T-helper 9 cell (primary cell): ENCODE results near the gene MDM2.

ENCODE experiments used
- DNase-seq: peaks from one replicate; pipeline ENCODE4 v3.0.0-alpha.2; 2020
- total RNA-seq, 2 donors: gene quantifications; one replicate each; lab custom pipeline; 2026; lab: John Stamatoyannopoulos, UW

Gene MDM2
- total RNA-seq: 103 to 146 reads per million in 2 donors

DNA sequence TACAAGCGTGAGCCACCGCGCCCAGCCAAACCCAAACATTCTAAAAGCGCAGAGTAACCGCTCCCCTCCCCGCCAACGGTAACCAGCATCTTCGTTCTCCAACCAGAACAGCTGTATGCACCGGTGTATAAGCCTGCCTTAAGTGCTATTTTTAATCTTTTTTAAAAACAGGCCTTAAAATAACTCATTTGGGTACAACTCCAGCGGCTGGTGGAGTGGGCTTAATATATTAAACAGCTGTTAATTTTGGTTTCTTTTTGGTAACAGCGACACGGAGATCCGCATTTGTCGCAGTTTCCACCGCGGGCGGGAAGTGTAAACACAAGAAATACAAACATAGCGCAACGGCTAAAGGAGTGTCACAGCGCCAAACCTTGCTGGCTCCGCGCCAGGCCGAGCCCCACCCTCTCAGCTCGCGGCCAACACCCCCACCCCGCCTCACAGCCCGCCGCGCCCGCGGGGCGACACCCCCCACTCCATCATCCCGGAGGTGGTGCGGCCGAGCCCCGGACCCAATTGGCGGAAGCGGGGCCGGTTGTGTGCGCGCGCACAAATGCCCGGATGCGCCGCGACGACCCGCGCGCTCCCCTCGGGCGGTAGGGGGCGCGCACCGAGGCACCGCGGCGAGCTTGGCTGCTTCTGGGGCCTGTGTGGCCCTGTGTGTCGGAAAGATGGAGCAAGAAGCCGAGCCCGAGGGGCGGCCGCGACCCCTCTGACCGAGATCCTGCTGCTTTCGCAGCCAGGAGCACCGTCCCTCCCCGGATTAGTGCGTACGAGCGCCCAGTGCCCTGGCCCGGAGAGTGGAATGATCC, at the start of gene MDM2:
MDM2 (plus strand) TSS at position 602 of the 812 bp plus-strand sequence. CDS start 301 bp downstream, outside the sequence.
- peak; percentile 98 for DNase-seq

DNA sequence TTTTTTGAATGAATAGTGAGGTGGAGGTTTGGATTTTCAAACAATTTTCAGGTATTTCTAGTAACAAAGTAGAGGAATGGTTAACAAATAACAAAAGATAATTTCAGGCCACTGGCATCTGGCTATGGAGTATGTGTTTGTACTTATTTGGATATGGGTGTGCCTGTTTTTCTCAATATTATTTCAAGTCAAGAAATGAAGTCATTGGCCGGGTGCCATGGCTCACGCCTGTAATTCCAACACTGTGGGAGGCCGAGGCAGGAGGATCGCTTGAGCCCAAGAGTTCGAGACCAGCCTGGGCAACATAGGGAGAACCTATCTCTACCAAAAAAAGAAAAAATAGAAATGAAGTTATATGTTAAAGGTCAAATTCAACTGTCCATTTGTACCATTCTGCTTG, 48.1 kb upstream of the MDM2 start:
- no peak for DNase-seq

DNA sequence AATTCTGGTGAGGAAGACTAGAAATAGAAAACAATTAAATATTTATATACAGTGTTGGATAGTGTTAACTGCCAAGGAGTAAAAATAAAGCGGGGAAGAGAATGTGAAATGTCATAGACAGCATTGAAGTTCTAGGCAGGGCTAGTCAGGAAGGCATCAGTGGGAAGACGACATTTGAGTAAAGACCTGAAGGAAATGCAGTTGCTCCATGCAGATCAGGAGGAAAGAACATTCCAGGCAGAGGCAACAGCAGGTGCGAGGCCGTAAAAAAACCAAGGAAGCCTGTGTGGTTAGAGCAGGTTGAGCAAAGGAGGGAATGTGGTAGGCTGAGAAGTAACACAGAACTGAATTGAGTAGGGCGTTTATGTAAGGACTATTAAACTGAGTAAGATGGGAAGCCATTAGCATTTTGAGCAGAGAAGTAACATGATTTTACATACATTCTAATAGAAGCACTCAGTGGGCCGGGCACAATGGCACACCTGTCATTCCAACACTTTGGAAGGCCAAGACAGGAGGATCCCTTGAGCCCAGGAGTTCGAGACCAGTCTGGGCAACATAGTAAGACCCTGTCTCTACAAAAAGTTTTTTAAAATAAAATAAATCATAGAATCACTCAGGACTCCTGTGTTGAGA, 47.1 kb upstream of the MDM2 start:
- no peak for DNase-seq

DNA sequence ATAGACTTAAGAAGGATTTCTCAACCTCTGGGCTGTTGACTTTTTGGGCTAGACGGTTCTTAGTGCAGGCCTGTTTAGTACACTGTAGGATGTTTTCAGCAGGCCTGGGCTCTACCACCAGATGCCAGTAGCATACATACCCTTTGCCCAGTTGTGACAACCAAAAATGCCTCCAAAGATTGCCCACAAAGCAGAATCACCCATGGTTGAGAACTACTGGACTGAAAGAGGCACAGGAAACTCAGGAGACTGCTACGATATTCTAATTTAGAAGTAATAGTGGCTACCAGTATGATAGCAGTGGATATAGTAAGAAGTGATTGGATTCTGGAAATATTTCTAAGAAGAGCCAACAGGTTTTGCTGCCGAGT, 46.5 kb upstream of the MDM2 start:
- DNase-seq: no peak

DNA sequence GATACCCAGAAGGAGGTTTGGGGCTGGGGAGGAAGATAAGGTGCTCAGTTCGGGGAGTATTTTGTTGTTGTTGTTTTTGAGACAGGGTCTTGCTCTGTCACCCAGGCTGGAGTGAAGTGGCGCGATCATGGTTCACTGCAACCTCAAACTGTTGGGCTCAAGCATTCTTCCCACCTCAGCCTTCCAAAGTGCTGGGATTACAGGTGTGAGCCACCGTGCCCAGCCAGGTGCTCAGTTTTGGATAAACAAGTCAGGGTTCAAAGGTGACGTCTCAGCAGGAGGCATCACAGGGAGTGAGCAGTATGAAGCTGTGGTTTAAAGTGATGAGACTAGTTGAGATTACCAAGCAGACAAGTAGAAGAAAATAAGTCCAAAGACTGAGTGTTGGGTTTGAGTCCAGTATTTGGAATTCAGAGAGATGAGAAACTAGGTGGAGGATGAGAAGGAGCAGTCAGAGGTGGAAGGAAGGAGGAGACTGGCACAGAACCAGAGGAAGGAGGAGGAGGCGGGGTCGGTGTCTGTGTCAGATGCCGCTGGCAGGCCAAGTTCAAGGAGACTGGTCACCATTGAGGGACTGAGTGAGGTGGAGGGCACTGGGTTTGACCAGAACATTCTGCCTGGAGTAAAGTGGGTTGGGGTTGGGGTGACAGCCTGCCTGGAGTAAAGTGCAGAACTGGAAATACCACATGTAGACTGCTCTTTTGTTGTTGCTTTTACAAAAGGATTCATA, 45.9 kb upstream of the MDM2 start:
- DNase-seq: no peak

DNA sequence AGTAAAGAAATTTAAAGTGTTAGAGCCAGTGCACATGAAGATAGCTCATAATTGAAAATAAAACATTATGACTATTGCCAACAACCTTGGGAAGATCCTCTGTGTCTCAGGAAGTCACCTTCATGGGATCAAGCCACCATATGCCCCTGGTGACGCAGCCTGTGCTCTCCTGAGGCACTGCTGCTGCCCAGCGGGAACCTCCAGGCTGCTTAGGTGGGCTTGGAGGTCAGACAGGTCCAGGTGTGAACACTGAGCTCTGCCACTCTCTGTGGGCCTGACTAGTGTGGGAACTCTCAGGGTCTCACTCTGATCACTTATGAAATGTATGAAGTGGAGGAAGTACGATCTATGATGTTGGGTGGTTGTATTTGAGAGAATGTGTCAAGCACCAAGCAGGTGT, 45.3 kb upstream of the MDM2 start:
- no peak for DNase-seq

DNA sequence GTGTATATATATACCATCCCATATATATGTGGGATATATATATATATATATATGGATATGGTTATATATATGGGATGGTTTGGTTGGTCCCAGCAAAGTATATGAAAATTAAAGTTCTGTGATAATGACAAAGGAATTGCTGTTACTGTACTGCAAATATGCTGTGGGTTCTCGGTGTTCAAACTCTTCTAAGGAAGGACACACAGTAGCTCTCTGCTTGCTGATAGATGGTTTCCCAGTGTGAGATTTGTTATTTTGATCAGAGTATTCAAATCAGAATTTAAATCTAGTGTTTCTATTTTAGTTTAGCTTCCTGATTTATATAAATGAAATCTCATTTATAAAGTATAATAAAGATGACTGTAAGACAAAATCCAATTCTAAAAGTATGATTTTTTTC, 42.3 kb upstream of the MDM2 start:
- no peak for DNase-seq

DNA sequence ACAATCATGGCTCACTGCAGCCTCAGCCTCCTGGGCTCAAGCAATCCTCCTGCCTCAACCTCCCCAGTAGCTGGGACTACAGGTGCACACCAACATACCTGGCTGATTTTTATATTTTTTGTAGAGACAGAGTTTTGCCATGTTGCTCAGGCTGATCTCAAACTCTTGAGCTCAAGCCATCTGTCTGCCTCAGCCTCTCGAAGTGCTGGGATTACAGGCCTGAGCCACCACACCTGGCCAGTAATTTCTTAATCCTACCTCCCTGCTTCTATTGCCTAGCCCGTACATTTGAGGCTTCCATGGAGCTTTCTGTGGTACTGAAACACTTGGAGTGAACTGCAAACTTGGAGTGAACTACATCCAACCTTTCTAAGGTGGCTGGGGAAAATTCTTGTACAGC, 41.3 kb upstream of the MDM2 start:
- DNase-seq: no peak

DNA sequence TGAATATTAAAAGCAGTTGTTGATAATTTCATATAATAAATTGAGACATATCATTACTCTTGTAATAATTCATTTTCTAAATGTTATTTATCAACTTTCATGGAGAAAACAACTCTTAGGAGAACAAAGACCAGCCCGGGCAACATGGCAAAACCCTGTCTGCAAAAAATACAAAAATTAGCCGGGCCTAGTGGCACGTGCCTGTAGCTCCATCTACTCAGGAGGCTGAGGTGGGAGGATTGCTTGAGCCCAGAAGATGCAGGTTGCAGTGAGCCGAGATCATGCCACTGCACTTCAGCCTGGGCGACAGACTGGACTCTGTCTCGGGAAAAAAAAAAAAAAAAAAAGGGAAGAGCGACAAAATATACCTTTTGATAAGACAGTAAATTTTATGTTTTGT, 40.8 kb upstream of the MDM2 start:
- DNase-seq: no peak

DNA sequence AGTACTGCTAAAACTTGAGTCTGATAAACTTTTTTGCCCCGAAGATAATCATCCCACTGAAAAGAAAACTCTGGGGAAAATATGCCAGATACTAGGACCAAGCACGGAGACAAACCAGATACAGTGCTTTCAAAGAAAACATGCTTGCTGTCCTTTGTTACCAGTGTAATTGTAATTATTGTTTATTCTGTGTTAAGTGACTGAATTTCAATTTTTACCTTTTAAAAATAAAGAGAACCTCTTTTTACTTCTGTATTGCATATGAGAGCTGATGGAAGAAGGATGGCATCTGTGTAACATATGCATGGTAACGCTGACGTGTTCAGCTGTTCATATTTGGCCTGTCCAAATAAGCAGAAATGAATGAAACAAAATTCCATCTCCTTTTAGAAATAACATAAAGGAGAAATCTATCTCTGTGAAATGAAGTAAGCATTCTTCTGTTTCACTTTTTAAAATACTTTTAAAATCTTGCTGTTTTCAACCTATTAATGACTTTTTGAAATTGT, 39.5 kb upstream of the MDM2 start:
- no peak for DNase-seq

DNA sequence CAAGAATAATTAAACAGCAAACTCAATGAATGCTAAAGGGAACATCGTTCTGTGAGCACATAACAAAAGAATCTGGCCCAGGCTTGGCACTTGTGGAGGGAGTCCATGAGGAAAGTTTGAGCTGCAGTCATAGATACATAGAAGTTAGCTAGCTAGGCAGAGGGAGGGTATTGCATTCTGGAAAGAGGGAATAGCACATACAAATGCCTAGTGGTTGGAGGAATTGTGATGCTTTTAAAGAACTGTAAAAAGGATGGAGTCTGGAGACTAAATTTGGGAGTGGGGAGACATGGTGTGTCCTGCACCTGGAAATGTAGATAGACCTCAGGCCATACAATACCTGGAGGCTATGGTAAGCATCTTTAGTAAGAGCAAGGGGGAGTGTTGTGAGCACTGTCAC, 38.0 kb upstream of the MDM2 start:
- DNase-seq: no peak

DNA sequence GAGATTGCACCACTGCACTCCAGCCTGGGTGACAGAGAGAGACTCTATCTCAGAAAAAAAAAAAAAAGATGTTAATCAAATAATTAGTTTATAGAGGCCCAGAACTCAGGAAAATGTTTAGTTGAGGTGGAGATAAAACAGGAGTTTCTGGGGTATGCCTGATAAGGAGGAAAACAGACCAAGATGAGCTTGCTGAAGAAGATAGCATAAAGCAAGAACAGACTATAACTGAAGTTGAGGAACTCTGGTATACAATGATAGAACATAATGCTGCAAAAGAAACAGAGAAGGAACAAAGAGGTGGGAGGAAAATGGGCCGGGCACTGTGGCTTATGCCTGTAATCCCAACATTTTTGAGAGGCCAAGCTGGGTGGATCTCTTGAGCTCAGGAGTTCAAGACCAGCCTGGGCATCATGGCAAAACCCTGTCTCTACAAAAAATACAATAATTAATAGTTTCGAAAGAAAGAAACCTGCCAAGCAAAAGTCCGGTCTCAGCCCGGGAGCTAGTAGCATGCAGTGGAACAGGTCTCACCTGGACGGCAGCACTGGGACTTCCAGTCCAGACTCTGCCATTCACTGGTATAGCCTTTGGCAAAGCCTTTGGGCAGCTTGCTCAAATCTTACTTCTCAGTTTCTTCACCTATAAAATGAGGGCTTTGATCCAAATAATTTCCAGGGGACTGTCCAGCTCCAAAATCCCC, 36.6 kb upstream of the MDM2 start:
- no peak for DNase-seq

DNA sequence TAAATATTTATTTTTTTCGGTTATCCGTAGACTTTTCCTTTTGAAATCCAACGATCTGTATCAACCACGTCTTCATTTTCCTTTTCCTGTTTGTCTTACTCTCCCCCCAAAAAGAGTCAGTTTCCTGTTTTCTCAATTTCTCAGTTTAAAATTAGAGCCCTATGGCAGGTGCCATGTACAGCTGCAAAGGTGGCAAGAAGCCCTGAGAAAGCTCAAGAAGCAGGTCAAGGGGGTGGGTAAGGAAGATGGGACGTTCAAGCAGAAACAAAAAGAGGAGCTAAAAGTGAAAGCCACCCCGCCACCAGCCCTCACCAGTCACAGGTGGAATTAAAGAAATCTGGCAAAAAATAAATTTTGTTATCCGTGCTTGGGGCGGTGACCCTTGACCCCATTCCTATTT, 35.3 kb upstream of the MDM2 start:
- no peak for DNase-seq

DNA sequence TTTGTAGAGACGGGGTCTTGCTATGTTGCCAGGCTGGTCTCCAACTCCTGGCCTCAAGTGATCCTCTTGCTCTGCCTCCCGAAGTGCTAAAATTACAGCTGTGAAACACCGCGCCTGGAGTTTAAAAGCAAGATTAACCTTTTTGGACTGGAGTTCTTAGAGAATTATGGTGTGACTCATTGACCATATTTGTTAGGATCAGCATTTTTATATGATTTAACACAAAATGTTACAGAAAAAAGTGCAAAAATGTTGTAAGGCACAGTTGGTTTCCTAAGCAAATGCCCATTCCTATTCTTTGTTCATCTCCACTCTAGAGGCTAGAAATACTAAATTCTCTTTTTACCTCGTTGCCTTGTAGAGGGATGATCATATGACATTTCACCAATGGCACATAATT, 34.4 kb upstream of the MDM2 start:
- no peak for DNase-seq

DNA sequence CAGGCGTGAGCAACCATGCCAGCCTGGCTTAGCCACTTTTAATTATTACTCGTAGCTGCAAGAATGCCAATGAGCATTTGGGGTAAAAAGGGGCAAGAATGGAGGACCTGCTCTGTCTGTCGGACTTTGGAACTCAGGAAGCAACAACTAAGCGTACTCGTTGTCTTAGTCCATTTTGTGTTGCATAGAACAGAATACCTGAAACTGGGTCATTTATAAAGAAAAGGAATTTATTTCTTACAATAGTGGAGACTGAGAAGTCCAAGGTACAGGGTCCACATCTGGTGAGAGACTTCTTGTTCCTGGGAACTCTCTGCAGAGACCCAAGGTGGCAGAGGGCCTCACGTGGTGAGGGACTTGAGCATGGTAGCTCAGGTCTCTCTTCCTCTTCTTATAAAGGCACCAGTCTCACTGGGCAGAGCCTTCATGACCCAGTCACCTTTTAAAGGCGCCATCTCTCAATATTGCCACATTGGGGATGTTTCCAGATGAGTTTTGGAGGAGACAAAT, 32.8 kb upstream of the MDM2 start:
- DNase-seq: no peak

DNA sequence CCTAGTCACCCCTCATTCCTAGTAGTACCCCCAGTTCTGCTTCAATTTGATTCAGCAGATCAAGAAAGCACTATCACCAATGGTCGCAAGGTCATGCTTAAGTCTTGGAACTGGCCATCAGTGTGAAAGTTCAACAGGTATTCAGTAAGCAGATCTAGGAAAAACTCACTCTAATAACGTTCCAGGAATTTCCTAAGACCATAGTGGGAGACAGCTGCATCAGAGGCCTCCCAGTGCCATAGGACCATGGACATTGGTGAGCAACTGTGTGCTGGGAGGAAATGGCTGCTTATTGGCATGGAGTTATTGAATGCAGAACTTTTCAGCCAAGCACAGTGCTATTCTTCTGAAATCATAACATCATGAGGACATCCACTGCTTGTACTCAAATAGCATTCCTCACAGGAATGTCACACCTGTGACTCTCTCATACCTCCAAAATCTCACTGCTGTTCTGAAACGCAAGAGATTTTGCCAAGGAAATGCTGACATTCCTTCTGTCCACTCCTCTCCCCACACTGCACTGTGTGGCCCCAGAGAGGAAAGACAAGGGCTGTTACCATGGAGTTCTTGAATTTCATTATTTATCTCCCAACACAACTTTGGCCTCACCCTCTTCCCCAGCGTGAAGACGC, 30.9 kb upstream of the MDM2 start:
- DNase-seq: no peak

DNA sequence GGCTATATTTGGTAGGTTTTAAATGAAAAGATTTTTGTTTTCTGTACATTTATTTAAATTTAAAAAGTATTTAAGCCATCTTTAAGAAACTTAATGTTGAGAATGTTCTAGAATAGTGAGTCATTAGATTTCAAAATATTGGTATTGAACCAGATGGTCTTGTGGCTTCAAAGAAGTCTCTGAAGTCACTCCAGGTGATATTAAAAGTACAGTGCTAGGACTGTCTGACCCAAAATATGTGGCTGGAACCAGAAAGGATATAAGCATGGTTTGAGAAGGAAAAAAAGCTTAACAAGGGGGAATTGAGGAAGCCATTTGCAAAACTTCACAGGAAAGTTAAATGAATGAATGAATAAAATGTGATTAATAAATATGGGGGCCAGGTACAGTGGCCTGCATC, 28.7 kb upstream of the MDM2 start:
- DNase-seq: no peak

DNA sequence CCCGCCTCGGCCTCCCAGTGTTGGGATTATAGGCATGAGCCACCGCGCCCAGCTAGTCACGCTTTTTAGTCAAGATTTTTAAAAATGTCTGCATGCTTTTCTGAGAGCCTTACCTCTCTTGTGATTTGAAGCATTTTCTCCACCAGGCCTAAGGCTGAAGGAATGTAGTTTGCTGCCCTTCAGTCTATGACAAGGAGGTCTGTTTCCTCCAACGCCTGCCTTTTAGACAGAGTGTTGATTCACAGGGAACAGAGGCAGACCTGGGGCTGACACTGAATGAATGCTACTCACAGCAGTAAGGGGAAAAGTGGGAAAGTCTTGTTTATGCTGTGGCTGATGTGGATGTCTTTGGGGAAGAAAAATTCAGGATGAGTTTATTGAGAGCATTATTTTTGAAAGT, 27.2 kb upstream of the MDM2 start:
- no peak for DNase-seq

DNA sequence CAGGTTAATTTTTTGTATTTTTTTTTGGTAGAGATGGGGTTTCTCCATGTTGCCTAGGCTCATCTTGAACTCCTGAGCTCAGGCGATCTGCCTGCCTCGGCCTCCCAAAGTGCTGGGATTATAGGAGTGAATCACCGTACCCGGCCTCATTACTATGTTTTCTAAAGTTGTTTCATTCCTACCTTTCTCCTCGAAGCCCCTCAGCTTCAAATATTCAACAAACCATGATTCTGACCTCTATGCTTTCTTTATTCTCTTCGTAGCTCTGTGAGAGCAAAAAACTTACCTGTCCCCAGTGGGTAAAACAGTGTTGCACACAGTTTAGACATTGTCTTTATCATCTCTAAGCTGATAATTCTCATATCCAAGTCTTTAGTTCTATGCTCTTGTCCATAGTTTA, 26.2 kb upstream of the MDM2 start:
- no peak for DNase-seq

DNA sequence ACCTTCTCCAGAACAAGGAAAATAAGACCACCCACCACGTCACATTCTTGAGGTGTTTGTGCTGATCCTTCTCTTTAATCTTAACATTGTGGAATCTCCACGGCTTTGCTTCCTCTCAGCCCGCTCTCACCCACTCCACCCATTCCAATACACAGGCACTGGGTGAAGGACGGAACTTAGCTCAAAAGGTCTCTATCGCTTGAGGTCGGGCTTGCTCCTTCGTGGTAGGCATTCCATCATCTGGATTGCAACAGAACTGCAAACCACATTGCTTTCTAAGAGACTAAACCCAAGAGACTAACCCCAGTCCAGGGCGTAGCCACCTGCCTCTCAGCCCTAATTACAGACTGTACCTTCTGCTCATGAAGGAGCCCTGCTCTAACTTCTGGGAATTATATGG, 24.0 kb upstream of the MDM2 start:
- no peak for DNase-seq

DNA sequence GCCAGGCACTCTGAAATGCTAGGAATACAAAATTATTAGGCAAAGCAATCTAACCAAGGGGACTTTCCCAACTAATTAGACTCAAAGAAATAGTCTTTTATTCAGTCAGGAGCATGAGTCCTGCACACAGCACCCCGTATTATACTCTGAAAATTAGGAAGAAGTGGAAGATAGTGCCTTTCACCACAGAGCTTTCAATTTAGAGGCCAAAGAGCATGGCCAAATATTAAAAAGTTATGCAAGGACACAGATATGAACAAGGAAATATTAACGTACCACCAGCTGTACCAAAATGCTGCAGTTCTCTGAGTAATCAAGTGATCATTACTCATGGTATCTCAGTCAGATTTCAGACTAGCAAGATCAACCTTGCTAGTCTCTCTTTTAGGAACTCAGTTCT, 22.6 kb upstream of the MDM2 start:
- no peak for DNase-seq

DNA sequence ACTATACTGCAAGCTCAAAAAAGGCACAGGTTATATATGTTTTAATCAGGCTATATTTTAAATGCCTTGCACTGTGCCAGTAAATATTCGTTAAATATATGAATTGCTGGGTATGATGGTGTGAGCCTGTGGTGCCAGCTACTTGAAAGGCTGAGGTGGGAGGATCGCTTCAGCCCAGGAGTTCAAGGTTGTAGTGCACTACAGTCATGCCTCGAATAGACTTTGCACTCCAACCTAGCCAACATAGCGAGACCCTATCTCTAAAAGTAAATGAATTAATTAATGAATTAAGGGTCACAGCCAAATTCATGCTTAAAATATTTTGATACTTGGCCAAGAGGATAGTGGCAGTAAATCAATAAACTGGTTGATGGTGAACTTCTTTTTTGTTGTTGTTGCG, 22.2 kb upstream of the MDM2 start:
- DNase-seq: no peak
